ENCODE results near the gene ABCC11. TPM values are rescaled to one million over a fixed set of nuclear protein-coding genes. Genes with fewer than 3 reads are reported as not detected.

ABCC11 gene
- total RNA-seq, 1 donor from 2014 or later, result 0.72 TPM

DNA sequence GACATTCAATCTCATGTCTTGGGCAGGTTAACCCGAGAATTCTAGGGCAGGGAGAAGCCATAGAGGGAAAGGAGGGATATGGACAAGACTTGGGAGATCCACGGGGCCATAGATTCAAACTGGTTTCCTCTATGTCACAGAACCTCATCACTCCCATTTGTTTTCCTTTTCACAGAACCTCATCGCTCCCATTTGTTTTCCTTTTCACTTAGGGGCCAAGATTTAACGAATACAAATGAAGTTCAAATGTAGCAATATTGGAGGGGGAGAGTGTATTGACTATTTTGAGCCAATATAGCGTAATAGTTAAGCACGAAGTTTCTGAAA, 42.6 kb downstream of the ABCC11 start:
- Mint-ChIP-seq H3K27ac (ENCODE audit: unreplicated experiment) (no peak overlapping the region), H3K27me3 (ENCODE audit: unreplicated experiment) (peaks cover 8% of the 10 kb centered on the region), H3K4me3 (ENCODE audit: unreplicated experiment) (no peak overlapping the region), H3K36me3 (ENCODE audit: low read depth, unreplicated experiment) (peaks cover 3% of the 10 kb centered on the region), H3K4me1 (ENCODE audit: unreplicated experiment) (peaks cover 17% of the 10 kb centered on the region), H3K9me3 (ENCODE audit: unreplicated experiment) (no peaks in the 10 kb centered on the region)
- DNase-seq (ENCODE audit: low spot score), result no peak
- TF ChIP-seq, protein P1, sequence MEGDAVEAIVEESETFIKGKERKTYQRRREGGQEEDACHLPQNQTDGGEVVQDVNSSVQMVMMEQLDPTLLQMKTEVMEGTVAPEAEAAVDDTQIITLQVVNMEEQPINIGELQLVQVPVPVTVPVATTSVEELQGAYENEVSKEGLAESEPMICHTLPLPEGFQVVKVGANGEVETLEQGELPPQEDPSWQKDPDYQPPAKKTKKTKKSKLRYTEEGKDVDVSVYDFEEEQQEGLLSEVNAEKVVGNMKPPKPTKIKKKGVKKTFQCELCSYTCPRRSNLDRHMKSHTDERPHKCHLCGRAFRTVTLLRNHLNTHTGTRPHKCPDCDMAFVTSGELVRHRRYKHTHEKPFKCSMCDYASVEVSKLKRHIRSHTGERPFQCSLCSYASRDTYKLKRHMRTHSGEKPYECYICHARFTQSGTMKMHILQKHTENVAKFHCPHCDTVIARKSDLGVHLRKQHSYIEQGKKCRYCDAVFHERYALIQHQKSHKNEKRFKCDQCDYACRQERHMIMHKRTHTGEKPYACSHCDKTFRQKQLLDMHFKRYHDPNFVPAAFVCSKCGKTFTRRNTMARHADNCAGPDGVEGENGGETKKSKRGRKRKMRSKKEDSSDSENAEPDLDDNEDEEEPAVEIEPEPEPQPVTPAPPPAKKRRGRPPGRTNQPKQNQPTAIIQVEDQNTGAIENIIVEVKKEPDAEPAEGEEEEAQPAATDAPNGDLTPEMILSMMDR (IDR thresholded peaks at IDR 0.05; ENCODE audit: unreplicated experiment), result no peak

DNA sequence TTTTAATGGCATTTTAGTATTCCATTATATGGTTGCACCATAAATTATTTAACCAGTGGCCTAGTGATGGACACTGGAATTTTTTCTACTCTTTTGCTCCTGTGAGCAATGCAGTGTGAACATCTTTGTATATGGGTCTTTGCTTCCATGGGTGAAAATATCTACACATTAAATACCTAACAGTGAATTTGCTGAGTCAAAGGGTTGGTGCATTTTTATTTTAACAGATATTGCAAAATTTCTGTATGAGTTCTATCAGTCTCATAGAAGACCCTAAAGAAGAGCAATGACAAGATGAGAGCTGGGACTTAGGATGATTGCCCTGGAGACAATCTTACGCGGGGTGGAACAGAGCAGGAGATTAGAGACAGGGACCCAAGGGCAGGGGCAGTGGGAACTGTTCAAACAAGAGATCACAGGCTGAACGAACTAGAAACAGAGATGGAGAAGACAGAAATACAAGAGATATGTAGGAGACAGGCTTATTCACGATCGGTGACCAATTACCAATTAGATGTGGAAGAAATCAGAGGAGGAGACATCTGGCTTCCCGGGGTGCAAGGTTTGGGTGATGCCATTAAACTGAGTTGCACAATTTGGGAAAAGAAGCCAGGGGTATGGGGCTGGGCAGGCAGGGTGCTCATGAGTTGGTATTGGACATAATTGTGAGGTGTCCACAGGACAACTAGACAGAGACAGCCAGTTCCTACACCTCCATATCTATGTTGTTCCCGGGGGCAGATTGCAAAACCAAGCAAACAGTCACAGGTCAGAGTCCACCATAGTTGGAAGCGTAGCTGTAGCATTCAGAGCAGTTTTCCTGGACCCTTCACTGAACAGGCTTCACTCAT, 43.1 kb downstream of the ABCC11 start:
- TF ChIP-seq, protein P1 (IDR thresholded peaks at IDR 0.05; ENCODE audit: unreplicated experiment), result no peak
- peaks cover 8% of the 10 kb centered on the region for H3K27me3 Mint-ChIP-seq (ENCODE audit: unreplicated experiment)
- peaks cover 17% of the 10 kb centered on the region for H3K4me1 Mint-ChIP-seq (ENCODE audit: unreplicated experiment)
- H3K4me3 Mint-ChIP-seq (ENCODE audit: unreplicated experiment), result no peak overlapping the region
- DNase-seq (ENCODE audit: low spot score), result no peak
- H3K36me3 Mint-ChIP-seq (ENCODE audit: low read depth, unreplicated experiment), result peaks cover 3% of the 10 kb centered on the region
- H3K27ac Mint-ChIP-seq (ENCODE audit: unreplicated experiment), result no peak overlapping the region
- no peaks in the 10 kb centered on the region for H3K9me3 Mint-ChIP-seq (ENCODE audit: unreplicated experiment)

DNA sequence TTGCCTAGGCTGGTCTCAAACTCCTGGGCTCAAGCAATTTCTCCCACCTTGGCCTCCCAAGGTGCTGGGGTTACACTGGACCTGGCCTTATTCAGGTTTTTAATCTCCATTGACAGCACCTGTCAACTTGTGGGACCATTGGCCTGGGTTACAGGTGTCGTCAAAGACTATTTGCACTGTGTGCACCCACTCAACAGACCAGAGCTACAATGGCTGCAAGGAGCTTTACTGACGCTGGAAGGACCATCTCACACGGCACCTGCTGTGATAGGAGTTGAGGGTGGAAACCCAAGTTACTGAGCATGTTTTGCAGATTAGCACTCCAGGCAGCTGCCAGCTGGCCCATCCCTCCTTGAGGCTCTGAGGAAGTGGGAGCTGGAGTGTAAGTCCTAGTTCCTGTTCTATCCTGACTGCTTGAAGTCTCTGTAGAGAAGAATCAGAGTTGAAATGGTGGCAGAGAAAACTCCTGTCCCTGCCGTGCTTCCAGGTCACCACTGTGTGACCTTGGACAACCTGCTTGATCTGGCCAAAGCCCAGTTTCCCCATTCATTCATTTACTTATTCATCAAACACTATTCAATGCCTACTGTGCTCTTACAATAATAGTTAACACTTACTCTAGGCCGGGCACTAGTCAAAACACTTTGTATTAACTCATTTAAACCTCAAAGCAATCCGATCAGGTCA, 45.7 kb downstream of the ABCC11 start:
- DNase-seq (ENCODE audit: low spot score), result no peak
- Mint-ChIP-seq H3K27ac (ENCODE audit: unreplicated experiment) (no peak overlapping the region), H3K4me1 (ENCODE audit: unreplicated experiment) (peaks cover 7% of the 10 kb centered on the region), H3K9me3 (ENCODE audit: unreplicated experiment) (no peaks in the 10 kb centered on the region), H3K27me3 (ENCODE audit: unreplicated experiment) (peaks cover 3% of the 10 kb centered on the region), H3K36me3 (ENCODE audit: low read depth, unreplicated experiment) (peaks cover 3% of the 10 kb centered on the region), H3K4me3 (ENCODE audit: unreplicated experiment) (no peak overlapping the region)
- TF ChIP-seq, protein P1 (IDR thresholded peaks at IDR 0.05; ENCODE audit: unreplicated experiment), result no peak

DNA sequence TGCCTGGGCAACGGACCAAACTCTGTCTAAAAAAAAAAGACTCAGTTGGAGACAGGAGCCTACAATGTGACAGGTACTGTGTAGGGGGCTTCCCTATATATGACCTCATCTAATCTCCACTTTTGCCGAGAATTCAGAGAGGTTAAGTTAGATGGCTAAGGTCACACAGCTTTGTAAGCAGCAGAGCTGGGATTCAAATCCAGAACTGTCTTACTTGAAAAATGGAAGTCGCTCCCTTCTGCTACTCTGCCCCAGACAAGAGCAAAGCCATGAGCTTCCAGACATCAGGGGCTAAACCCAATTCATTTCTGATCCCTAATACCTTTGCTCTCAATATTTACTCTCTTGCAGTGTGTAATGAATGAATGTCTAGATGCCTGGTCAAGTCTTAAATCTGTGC, 50.0 kb downstream of the ABCC11 start:
- H3K36me3 Mint-ChIP-seq (ENCODE audit: low read depth, unreplicated experiment), result peaks cover 3% of the 10 kb centered on the region
- no peak overlapping the region for H3K4me3 Mint-ChIP-seq (ENCODE audit: unreplicated experiment)
- no peak overlapping the region for H3K27ac Mint-ChIP-seq (ENCODE audit: unreplicated experiment)
- no peak for DNase-seq (ENCODE audit: low spot score)
- TF ChIP-seq, protein P1 (IDR thresholded peaks at IDR 0.05; ENCODE audit: unreplicated experiment), result no peak
- no peaks in the 10 kb centered on the region for H3K9me3 Mint-ChIP-seq (ENCODE audit: unreplicated experiment)
- H3K27me3 Mint-ChIP-seq (ENCODE audit: unreplicated experiment), result no peaks in the 10 kb centered on the region
- H3K4me1 Mint-ChIP-seq (ENCODE audit: unreplicated experiment), result peaks cover 11% of the 10 kb centered on the region

All from endothelial cell (in vitro differentiated cells).